Sigmoid colon (tissue), 4 donors: ENCODE results near the gene AATF.

Experiments
- CTCF ChIP-seq, 4 experiments: fragments of 450-650 bp in 3 of 4; fragments of 200-600 bp in 1 of 4; IDR thresholded peaks; one replicate each; pipeline ENCODE4 v1.5.1; 2016 to 2019; ENCODE audit warnings: antibody characterized with exemption in 4 of 4, mild to moderate bottlenecking in 3 of 4, moderate library complexity in 2 of 4
- EP300 ChIP-seq, 4 donors: sonication (generic); formaldehyde crosslinking; IDR thresholded peaks; one replicate each; pipeline ENCODE4 v1.6.1; 2017; ENCODE audit warnings: antibody characterized with exemption in 4 of 4
- POLR2A ChIP-seq, 2 donors: fragments of 450-650 bp; IDR thresholded peaks; one replicate each; pipeline ENCODE4 v1.6.1; 2016; ENCODE audit warnings: antibody characterized with exemption in 2 of 2, mild to moderate bottlenecking in 2 of 2, moderate library complexity in 2 of 2

GRCh38 chr17:36945959-36946725 is 2.6 kb upstream of the AATF start:
- TF ChIP-seq CTCF (IDR thresholded peaks at IDR 0.05) = no peak
- no peak for TF ChIP-seq POLR2A (IDR thresholded peaks at IDR 0.05)
- no peak for TF ChIP-seq EP300 (IDR thresholded peaks at IDR 0.05)
